AG10803 (cell line): ENCODE results near the gene SFTPD.

Experiments
- DNase-seq: peaks from one replicate; pipeline ENCODE4 v3.0.0; 2010; ENCODE audit warnings: low read depth
- H3K4me3 ChIP-seq: 2 replicates; pipeline ENCODE4 v1.5.1; 2011; ENCODE audit warnings: mild to moderate bottlenecking, low read length, control low read depth
- CTCF ChIP-seq: conservative IDR thresholded peaks from 2 replicates; pipeline ENCODE4 v1.5.1; 2011; ENCODE audit warnings: mild to moderate bottlenecking, low read length, control low read depth, inconsistent platforms

The SFTPD gene

DNA sequence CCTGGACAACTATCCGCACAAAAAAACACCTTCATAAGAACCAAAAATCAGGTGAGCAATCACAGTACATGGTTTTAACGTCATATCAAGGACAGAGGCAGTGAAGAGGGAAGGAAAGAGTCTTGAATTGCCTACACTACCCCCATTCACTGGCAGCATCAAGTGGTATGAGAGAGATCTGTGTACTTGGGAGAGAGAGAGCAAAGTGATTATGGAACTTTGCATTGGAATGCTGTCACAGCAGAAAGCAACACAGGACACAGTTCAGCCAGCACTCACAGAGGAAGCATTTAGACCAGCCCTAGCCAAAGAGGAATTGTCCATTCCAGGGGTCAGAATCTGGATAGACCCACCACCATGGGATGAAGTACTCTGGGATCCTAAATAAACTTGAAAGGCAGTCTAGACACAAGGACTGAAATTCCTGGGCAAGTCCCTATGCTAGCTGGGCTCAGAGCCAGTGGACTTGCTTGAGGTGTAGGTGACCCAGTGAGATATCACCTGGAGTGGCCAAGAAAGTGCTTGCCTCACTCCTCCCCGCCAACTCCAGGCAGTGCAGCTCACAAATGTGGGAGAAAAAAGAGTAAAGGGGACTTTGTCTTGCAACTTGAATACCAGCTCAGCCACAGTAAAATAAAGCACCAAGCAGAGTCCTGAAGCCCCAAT, 30.5 kb upstream of the SFTPD start:
- DNase-seq: no peak
- no peak overlapping the region for H3K4me3 ChIP-seq
- TF ChIP-seq CTCF: no peak

DNA sequence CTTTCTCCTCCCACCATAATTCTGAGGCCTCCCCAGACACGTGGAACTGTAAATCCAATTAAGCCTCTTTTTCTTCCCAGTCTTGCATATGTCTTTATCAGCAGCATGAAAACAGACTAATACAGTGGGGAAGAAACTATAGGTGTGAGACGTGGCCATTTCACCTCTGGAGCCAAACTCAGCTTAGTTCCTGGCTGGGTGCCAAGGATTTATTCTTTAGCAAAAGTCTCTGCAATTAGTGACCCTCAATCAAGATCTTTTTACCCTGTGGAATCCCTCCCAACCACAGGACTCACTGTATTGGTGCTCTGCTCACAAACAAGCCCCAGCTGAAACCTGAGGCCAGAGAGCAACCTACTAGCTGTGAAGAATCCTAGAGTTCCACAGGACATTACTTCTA, 28.1 kb upstream of the SFTPD start:
- no peak overlapping the region for H3K4me3 ChIP-seq
- DNase-seq: no peak
- no peak for TF ChIP-seq CTCF

DNA sequence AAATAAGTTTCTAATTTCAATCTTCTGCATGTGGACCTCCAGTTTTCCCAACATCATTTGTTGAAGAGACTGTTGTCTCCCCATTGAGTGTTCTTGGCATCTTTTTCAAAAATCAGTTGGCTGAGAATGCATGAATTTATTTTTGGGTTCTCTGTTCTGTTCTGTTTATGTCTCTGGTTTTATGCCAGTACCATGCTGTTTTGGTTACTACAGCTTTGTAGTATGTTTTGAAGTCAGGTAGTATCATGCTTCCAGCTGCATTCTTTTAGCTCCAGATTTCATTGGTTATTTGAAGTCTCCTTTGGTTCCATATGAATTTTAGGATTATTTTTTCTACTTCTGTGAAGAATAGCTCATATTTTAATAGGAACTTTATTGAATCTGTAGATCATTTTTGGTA, 21.2 kb upstream of the SFTPD start:
- H3K4me3 ChIP-seq: no peak overlapping the region
- TF ChIP-seq CTCF: no peak
- DNase-seq: no peak

DNA sequence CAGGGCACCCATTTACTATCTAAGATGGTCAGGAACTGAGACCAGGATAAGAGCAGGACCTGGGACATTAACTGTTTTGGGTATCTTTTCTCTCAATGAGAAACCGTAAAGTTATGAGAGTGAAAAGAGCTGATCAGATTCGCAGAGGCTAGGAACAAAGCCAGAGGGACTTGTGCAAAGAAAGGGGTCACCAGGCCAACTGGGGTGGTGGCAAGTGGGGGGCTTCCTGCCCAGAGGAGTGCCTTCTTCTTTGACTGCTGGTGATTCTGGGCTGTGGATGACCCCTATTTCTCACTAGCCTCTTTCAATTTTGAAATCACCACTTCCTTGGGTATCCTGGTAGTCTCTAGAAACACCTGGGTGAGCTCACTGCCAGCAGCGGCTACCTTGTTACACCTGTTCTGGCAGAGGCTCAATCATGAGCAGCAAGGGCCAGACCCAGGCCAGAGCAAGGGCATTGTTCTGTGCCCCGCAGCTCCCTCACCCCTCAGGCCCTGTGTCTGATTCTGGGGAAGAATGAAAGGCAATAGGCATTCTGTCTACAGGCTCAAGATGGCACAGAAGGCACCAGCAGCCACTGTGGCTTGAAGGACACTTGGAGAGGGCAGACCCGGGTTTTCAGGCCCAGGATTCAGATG, 999 bp downstream of the SFTPD start:
- H3K4me3 ChIP-seq: no peak overlapping the region
- DNase-seq: no peak
- TF ChIP-seq CTCF: no peak

- DNase-seq: no peak
- no peak overlapping the region for H3K4me3 ChIP-seq
- no peak for TF ChIP-seq CTCF
These were observed 1.9 kb downstream of the SFTPD start for GRCh38 chr10:79947083-79947415.

- no peak for DNase-seq
- no peak for TF ChIP-seq CTCF
- H3K4me3 ChIP-seq: no peak overlapping the region
These were observed 2.4 kb downstream of the SFTPD start for GRCh38 chr10:79946271-79947082.
